SU-DHL-6 (cell line): Measurements from ENCODE around the gene C7orf57.

Experiments used
- CTCF ChIP-seq: fragments of 200-600 bp; sonication (generic); IDR thresholded peaks from one replicate; pipeline ENCODE4 v1.5.1; 2017; ENCODE audit warnings: antibody characterized with exemption, mild to moderate bottlenecking, low read length, moderate library complexity; ENCODE audit not compliant: insufficient read depth, poor library complexity, severe bottlenecking
- EZH2phosphoT487 ChIP-seq: fragments of 200-600 bp; sonication (generic), shearing (Covaris generic); conservative IDR thresholded peaks from 2 replicates; pipeline ENCODE4 v1.6.1; 2018; ENCODE audit warnings: mild to moderate bottlenecking, antibody characterized with exemption, low read length, moderate library complexity, mixed read lengths

- TF ChIP-seq EZH2phosphoT487 (no peak), CTCF (no peak)
Observed at GRCh38 chr7:47999413-47999812, 35.9 kb upstream of the C7orf57 start.
